ENCODE measurements around the gene ZDHHC7.

The ZDHHC7 gene

DNA sequence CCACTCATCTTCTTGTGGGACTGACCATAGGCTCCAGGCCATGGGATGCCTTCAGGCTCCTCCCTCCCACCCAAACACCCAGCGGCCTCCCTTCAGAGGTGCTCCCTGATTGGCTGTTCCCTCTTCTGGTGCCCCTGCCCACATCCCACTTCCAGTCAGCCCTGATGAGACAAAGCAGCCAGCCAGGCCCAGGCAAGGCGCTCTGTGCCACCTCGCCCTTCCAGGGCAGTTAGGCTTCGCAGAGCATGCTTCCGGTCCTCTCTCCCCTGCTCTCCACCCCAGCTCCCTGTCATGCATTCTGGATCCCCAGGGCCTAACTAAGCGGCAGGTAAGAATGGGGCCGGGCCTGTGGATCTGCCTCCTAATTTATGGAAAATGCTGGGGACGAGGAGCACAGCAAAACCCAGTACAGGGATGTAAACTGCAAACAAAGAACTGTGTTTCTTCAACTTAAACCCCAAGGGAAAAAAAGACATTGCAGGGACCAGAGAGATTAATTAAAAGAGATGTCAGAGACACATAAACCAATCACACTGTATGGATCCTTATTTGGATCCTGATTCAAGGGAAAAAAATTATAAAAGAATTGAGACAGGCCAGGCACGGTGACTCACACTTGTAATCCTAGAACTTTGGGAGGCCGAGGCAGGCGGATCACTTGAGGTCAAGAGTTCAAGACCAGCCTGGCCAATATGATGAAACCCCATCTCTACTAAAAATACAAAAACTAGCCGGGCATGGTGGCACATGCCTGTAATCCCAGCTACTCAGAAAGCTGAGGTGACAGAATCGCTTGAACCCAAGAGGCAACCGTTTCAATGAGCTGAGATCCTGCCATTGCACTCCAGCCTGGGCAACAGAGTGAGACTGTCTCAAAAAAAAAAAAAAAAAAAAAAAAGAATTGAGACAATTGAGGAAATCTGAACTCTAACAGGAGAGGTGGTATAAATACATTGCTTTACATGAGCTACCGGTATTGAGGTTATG lies 26.0 kb downstream of the ZDHHC7 start:
- Histone ChIP-seq H3K4me1 (ENCODE audit: control insufficient read depth in 1 of 2, insufficient read depth in 2 of 2, low read length in 2 of 2) (peaks cover 22 to 28% of the 10 kb centered on the region in 2 donors), H3K9me3 (ENCODE audit: control insufficient read depth in 1 of 2, low read length in 2 of 2) (no peaks in the 10 kb centered on the region), H3K27ac (ENCODE audit: low read depth, low read length) (no peak overlapping the region), H3K36me3 (ENCODE audit: control insufficient read depth in 1 of 2, insufficient read depth in 2 of 2, low read length in 2 of 2) (peaks cover 38 to 62% of the 10 kb centered on the region in 2 donors), H3K9ac (ENCODE audit: low read depth in 1 of 2, low read length in 2 of 2) (no peak overlapping the region), H3K4me3 (ENCODE audit: low read depth in 1 of 2, low read length in 2 of 2) (no peak overlapping the region), H3K27me3 (ENCODE audit: control insufficient read depth in 1 of 2, insufficient read depth in 2 of 2, low read length in 2 of 2) (no peaks in the 10 kb centered on the region)

DNA sequence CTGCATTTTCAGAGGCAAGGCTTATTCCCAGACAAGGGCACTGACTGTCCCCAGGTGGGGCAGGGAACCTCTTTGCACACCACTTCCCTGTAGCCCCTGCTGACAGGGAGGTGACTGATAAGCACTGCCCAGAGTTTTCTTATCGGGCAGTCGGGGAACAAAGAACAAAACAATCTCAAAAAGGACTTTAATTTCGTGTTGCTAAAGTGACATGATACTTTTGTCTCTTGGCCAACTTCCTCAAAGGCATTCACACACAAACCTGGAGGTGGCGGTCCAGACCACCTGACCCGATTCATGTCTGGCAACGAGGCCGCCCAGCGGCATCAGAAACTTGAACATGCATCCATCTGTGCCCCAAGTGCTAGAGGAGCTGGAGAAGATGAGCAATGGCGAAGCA lies 28.9 kb downstream of the ZDHHC7 start:
- Histone ChIP-seq H3K36me3 (ENCODE audit: control insufficient read depth in 1 of 2, insufficient read depth in 2 of 2, low read length in 2 of 2) (peaks cover 23 to 51% of the 10 kb centered on the region in 2 donors), H3K27me3 (ENCODE audit: control insufficient read depth in 1 of 2, insufficient read depth in 2 of 2, low read length in 2 of 2) (no peaks in the 10 kb centered on the region), H3K27ac (ENCODE audit: low read depth, low read length) (no peak overlapping the region), H3K9ac (ENCODE audit: low read depth in 1 of 2, low read length in 2 of 2) (peak overlapping the region; percentile 47 to 66), H3K9me3 (ENCODE audit: control insufficient read depth in 1 of 2, low read length in 2 of 2) (no peaks in the 10 kb centered on the region), H3K4me3 (ENCODE audit: low read depth in 1 of 2, low read length in 2 of 2) (no peak overlapping the region), H3K4me1 (ENCODE audit: control insufficient read depth in 1 of 2, insufficient read depth in 2 of 2, low read length in 2 of 2) (peaks cover 25 to 33% of the 10 kb centered on the region in 2 donors)

DNA sequence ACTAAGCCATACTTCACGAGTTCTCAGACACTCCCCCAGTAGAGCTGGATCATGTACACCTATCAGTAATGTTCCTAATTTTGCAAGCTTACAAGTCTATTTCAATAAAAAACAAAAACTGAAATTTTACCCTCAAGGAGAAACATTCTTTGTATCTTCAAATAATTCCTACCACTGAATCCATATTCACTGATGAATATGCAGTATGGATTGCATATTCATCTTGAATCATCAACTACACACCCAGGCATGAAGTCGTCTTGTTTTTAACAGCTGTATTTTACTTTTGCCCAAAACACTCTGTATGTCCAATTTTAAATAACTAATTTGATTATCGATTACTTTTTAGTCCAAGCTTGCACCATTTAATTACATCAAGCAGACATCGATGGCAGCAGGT lies 31.8 kb downstream of the ZDHHC7 start:
- H3K27ac ChIP-seq (ENCODE audit: low read depth, low read length) = no peak overlapping the region
- H3K9ac ChIP-seq (ENCODE audit: low read depth in 1 of 2, low read length in 2 of 2) = no peak overlapping the region
- peaks cover 38 to 56% of the 10 kb centered on the region in 2 donors for H3K36me3 ChIP-seq (ENCODE audit: control insufficient read depth in 1 of 2, insufficient read depth in 2 of 2, low read length in 2 of 2)
- H3K9me3 ChIP-seq (ENCODE audit: control insufficient read depth in 1 of 2, low read length in 2 of 2) = no peaks in the 10 kb centered on the region
- peaks cover 27 to 35% of the 10 kb centered on the region in 2 donors for H3K4me1 ChIP-seq (ENCODE audit: control insufficient read depth in 1 of 2, insufficient read depth in 2 of 2, low read length in 2 of 2)
- H3K27me3 ChIP-seq (ENCODE audit: control insufficient read depth in 1 of 2, insufficient read depth in 2 of 2, low read length in 2 of 2) = no peaks in the 10 kb centered on the region
- H3K4me3 ChIP-seq (ENCODE audit: low read depth in 1 of 2, low read length in 2 of 2) = no peak overlapping the region

DNA sequence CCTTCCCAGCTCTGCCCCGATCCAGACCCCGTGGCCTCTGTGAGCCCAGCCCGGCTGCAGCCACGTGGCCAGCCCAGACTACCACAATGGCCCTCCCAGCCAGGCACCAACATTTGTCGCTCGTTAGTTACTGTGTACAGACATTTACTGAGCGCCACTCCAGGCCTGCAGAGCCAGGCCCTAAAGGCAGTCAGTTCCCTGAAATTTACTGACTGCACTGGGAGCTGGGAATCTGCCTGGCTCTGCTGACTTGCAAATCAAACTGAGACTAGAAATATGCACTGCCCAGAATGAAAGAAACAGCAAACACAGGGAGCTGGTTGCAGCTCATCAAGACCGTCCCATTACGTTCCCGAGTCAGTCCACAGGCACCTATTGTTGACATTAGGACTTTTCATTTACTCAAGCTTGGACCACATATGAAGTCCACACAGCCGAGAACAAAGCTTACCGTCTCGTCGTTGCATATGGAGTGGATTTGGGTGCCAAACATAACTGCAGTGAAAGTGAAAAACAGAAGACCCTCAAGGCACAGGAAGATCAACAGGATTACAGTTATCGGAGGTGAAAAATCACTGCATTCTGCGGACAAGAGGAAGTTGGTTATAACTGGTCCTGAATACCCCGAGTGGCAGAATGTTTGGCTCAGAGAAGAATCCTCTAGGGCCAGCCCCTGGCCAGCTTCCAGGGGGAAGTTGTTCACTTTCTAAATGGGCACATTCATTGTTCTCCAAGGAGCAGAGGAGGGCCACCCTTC lies 34.5 kb downstream of the ZDHHC7 start:
- H3K4me3 ChIP-seq (ENCODE audit: low read depth in 1 of 2, low read length in 2 of 2) = no peak overlapping the region
- peaks cover 15 to 21% of the 10 kb centered on the region in 2 donors for H3K4me1 ChIP-seq (ENCODE audit: control insufficient read depth in 1 of 2, insufficient read depth in 2 of 2, low read length in 2 of 2)
- no peaks in the 10 kb centered on the region for H3K9me3 ChIP-seq (ENCODE audit: control insufficient read depth in 1 of 2, low read length in 2 of 2)
- no peaks in the 10 kb centered on the region for H3K27me3 ChIP-seq (ENCODE audit: control insufficient read depth in 1 of 2, insufficient read depth in 2 of 2, low read length in 2 of 2)
- no peak overlapping the region for H3K27ac ChIP-seq (ENCODE audit: low read depth, low read length)
- H3K9ac ChIP-seq (ENCODE audit: low read depth in 1 of 2, low read length in 2 of 2) = no peak overlapping the region
- peaks cover 44 to 65% of the 10 kb centered on the region in 2 donors for H3K36me3 ChIP-seq (ENCODE audit: control insufficient read depth in 1 of 2, insufficient read depth in 2 of 2, low read length in 2 of 2)

DNA sequence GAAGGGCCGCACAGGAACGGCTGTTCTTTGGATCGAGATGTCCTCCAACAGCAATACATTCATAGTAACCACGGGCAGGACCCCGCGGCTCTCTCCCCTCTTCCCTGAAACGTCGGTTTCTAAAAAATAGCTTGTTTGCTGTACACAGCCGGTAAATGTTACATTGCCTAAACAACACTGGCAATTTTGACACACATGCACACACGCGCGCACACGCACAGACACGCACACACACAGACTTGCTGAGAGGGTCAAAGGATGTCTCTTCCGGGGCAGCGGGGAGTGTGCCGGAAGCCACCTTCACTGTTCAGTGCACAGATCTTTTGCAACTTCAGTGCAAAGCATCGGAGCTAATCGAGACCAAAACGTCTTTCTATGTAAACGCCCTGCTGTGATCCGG lies 35.8 kb downstream of the ZDHHC7 start:
- peaks cover 38 to 54% of the 10 kb centered on the region in 2 donors for H3K36me3 ChIP-seq (ENCODE audit: control insufficient read depth in 1 of 2, insufficient read depth in 2 of 2, low read length in 2 of 2)
- no peak overlapping the region for H3K27ac ChIP-seq (ENCODE audit: low read depth, low read length)
- H3K9me3 ChIP-seq (ENCODE audit: control insufficient read depth in 1 of 2, low read length in 2 of 2) = no peaks in the 10 kb centered on the region
- H3K27me3 ChIP-seq (ENCODE audit: control insufficient read depth in 1 of 2, insufficient read depth in 2 of 2, low read length in 2 of 2) = no peaks in the 10 kb centered on the region
- no peak overlapping the region for H3K4me3 ChIP-seq (ENCODE audit: low read depth in 1 of 2, low read length in 2 of 2)
- H3K9ac ChIP-seq (ENCODE audit: low read depth in 1 of 2, low read length in 2 of 2) = no peak overlapping the region
- H3K4me1 ChIP-seq (ENCODE audit: control insufficient read depth in 1 of 2, insufficient read depth in 2 of 2, low read length in 2 of 2) = peaks cover 5 to 8% of the 10 kb centered on the region in 2 donors

DNA sequence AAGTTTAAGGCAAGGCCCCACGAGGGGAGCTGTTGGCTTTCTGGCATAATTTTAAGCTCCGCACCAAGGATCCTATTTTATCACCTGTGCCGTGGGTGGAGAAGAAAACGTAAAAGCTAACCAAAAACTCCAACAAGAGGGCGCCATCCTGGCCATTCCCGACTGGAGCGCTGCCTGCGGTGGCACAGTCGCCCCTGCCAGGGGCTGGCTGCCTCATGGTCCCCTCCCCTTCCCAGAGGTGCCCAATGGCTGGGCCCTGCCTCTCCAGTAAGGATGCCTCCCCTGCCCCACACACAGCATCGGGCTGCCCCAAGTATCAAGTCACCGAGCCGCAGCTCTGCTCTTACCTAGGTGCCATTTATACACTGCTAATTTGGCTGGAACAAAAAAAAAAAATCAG lies 36.3 kb downstream of the ZDHHC7 start:
- H3K4me3 ChIP-seq (ENCODE audit: low read depth in 1 of 2, low read length in 2 of 2) = no peak overlapping the region
- H3K36me3 ChIP-seq (ENCODE audit: control insufficient read depth in 1 of 2, insufficient read depth in 2 of 2, low read length in 2 of 2) = peaks cover 38 to 54% of the 10 kb centered on the region in 2 donors
- H3K9ac ChIP-seq (ENCODE audit: low read depth in 1 of 2, low read length in 2 of 2) = no peak overlapping the region
- H3K4me1 ChIP-seq (ENCODE audit: control insufficient read depth in 1 of 2, insufficient read depth in 2 of 2, low read length in 2 of 2) = peaks cover 5 to 6% of the 10 kb centered on the region in 2 donors
- no peaks in the 10 kb centered on the region for H3K9me3 ChIP-seq (ENCODE audit: control insufficient read depth in 1 of 2, low read length in 2 of 2)
- H3K27ac ChIP-seq (ENCODE audit: low read depth, low read length) = no peak overlapping the region
- no peaks in the 10 kb centered on the region for H3K27me3 ChIP-seq (ENCODE audit: control insufficient read depth in 1 of 2, insufficient read depth in 2 of 2, low read length in 2 of 2)

DNA sequence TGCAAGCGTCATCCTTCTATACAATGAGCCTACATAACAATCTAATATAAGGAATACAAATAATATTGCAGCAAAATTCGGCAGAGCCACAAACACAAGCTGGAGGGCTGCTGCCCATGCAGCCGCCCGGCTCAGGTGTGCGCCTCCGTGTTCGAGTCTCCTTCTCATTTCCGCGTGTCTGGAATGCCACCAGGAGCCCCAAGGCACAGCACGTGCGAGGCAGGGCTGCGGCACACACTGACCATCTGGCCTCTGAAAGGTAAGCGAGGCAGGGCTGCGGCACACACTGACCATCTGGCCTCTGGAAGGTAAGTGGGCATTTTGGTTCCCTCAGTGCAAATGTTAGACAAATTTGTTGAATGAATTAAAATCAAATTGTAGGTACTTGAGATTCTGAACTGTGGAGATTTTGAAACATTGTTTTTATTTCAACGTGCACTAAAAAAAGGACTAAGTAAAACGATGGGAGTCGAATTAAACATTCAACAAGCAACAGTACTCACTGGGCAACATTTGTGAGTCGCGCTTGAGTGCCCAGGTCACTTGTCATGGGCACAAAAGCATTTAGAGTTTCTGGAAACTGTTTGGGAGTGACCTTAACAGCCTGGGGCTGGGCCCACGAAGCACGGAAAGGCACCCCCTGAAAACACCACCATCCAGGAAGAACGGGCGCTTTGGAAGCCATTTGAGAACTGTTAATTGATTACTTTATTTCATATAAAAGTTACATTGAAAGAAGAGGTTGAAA lies 37.4 kb downstream of the ZDHHC7 start:
- H3K27me3 ChIP-seq (ENCODE audit: control insufficient read depth in 1 of 2, insufficient read depth in 2 of 2, low read length in 2 of 2) = no peaks in the 10 kb centered on the region
- H3K9me3 ChIP-seq (ENCODE audit: control insufficient read depth in 1 of 2, low read length in 2 of 2) = no peaks in the 10 kb centered on the region
- H3K4me1 ChIP-seq (ENCODE audit: control insufficient read depth in 1 of 2, insufficient read depth in 2 of 2, low read length in 2 of 2) = peaks cover 5 to 6% of the 10 kb centered on the region in 2 donors
- H3K36me3 ChIP-seq (ENCODE audit: control insufficient read depth in 1 of 2, insufficient read depth in 2 of 2, low read length in 2 of 2) = peaks cover 38 to 47% of the 10 kb centered on the region in 2 donors
- no peak overlapping the region for H3K4me3 ChIP-seq (ENCODE audit: low read depth in 1 of 2, low read length in 2 of 2)
- no peak overlapping the region for H3K9ac ChIP-seq (ENCODE audit: low read depth in 1 of 2, low read length in 2 of 2)
- no peak overlapping the region for H3K27ac ChIP-seq (ENCODE audit: low read depth, low read length)

DNA sequence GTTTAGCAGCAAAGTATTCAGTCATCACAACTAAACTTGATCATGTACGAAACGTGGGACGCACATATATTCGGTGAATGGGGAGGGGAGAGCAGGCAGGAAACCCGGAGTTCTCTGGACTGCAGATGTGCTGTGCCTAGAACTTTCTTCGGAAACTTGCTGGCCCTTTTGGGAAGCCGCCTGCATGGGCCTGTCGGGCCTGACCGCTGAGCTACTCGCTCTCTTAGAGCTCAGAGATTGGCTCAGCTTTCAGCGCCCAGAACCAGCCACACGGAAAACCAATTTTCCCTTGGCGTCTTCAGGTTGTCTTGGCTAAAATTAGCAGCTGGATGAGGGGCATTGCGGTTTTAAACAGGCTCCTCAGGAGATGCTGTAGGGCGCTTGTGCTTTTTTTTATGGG lies 38.1 kb downstream of the ZDHHC7 start:
- H3K36me3 ChIP-seq (ENCODE audit: control insufficient read depth in 1 of 2, insufficient read depth in 2 of 2, low read length in 2 of 2) = peaks cover 38 to 46% of the 10 kb centered on the region in 2 donors
- no peak overlapping the region for H3K4me3 ChIP-seq (ENCODE audit: low read depth in 1 of 2, low read length in 2 of 2)
- no peaks in the 10 kb centered on the region for H3K9me3 ChIP-seq (ENCODE audit: control insufficient read depth in 1 of 2, low read length in 2 of 2)
- no peak overlapping the region for H3K27ac ChIP-seq (ENCODE audit: low read depth, low read length)
- no peak overlapping the region for H3K9ac ChIP-seq (ENCODE audit: low read depth in 1 of 2, low read length in 2 of 2)
- no peaks in the 10 kb centered on the region for H3K27me3 ChIP-seq (ENCODE audit: control insufficient read depth in 1 of 2, insufficient read depth in 2 of 2, low read length in 2 of 2)
- H3K4me1 ChIP-seq (ENCODE audit: control insufficient read depth in 1 of 2, insufficient read depth in 2 of 2, low read length in 2 of 2) = peaks cover 5 to 6% of the 10 kb centered on the region in 2 donors

DNA sequence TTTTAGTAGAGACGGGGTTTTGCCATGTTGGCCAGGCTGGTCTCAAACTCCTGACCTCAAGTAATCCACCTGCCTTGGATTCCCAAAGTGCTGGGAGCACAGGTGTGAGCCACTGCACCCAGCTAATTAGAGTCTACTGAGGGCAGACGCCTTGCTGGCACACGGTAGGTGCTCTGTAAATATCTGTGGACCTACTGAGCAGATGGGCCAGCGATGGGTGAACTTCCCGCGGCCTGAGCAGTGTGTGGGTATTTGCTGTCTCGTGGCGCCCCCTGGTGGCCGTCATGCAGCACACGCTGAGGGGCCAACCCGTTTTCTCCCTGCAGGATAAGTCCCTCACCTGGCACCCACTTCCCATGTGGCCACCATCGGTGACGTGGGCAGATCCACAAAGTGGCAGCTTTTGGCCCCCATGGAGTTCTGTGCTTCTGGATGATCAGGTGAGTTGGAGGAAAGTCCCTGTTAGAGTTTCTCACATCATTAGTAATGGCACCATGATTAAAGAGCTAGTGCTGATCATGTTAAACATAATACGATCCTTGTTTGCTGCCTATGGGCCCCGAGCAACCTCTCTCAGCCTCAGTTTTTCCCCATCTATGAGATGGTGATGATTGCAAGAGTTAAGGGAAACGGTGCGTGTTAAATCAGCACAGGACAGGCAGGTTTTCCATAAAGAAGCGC lies 40.7 kb downstream of the ZDHHC7 start:
- H3K27ac ChIP-seq (ENCODE audit: low read depth, low read length) = no peak overlapping the region
- H3K9ac ChIP-seq (ENCODE audit: low read depth in 1 of 2, low read length in 2 of 2) = no peak overlapping the region
- peaks cover 17 to 19% of the 10 kb centered on the region in 2 donors for H3K36me3 ChIP-seq (ENCODE audit: control insufficient read depth in 1 of 2, insufficient read depth in 2 of 2, low read length in 2 of 2)
- H3K9me3 ChIP-seq (ENCODE audit: control insufficient read depth in 1 of 2, low read length in 2 of 2) = no peaks in the 10 kb centered on the region
- no peaks in the 10 kb centered on the region for H3K27me3 ChIP-seq (ENCODE audit: control insufficient read depth in 1 of 2, insufficient read depth in 2 of 2, low read length in 2 of 2)
- no peaks in the 10 kb centered on the region for H3K4me1 ChIP-seq (ENCODE audit: control insufficient read depth in 1 of 2, insufficient read depth in 2 of 2, low read length in 2 of 2)
- H3K4me3 ChIP-seq (ENCODE audit: low read depth in 1 of 2, low read length in 2 of 2) = no peak overlapping the region
